ENCODE data around the gene TMEM59.
"Not testable (repeated sequence)": the region's sequence is repeated elsewhere in the genome, so short reads cannot be mapped to it uniquely, and the experiment has no call there.

TMEM59 gene

DNA sequence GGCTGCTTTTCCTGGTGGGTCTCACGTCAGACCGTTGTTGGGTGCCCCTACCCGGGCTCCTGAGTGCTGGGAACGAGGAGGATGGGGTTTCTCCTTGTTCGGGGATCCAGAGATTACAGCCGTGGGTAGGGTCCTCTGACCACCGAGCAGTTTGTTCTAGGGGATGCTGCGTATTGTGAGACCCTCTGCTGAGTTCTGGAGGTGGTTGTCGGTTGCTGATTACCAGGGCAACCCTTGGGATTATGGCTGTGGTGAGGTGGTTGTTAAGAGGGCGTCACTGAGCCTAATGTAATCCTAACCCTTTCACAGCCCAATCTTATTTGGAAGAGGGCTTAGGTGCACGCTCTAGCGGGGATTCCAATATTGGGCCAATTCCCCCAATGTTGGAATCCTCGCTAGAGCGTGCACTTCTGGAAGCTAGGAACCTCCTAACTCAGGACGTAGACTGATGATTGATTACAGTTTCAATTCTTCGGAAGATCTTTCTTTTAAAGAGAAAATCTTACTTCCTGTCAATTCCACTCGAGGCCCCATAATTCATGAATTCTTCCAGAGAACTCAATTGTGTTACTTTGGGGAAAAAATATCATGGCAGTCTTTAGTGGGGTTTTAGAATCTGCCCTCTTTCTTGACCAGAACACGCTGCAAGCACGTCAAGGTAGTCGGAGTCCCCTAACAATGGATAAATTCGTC is 887 bp upstream of the TMEM59 start:
- no peak for DNase-seq (ENCODE audit: low read depth in 3 of 3)

DNA sequence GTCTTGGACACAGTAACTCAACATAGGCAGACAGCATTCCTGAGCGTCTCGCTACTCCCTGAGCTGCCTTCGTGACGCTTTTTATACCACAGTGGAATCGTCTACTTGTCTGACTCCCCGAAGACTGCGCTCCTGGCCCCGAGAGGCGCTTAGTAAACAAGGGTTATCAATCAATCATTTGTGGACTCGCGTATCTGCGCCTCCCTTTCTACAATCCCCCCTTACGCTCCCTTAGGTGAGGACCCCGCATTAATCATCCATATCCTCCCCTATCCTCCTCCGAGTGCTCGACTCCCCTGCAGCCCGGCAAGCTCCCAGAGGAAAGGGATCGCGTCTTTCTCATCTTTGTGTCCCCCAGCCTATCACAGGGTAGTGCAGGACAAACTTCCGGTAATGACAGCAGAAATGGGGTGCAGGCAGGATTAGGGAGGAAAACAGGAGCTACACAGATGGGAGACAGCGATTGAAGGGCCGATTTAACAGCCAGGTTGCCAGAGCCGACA is 522 bp downstream of the TMEM59 start:
- peak; percentile 5 to 7 (median 6) for DNase-seq (ENCODE audit: low read depth in 3 of 3)

DNA sequence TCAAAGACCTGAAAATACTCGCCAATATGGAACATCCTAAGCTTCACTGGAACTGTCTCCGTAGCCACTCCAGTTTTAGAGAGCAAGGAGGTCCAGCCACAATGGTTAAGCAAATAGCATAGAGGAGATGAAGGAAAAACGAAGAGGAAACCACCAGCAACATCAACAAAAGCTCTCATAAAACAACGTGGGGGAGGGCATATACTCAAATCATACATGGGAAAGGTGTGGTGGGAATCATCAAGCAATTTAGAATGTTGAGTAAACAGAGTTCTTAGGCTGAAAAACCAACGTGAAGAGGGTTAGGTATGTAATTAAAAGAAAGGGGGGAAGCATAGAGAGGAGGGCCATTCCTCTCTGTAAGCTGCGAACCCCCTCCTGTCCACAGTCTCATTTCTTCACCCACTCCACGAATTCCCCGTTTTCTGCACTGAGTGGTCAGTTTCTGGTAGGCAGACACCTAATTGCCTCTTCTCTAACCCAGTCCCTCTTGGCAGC is 1.0 kb downstream of the TMEM59 start:
- DNase-seq (ENCODE audit: low read depth in 3 of 3) = no peak

DNA sequence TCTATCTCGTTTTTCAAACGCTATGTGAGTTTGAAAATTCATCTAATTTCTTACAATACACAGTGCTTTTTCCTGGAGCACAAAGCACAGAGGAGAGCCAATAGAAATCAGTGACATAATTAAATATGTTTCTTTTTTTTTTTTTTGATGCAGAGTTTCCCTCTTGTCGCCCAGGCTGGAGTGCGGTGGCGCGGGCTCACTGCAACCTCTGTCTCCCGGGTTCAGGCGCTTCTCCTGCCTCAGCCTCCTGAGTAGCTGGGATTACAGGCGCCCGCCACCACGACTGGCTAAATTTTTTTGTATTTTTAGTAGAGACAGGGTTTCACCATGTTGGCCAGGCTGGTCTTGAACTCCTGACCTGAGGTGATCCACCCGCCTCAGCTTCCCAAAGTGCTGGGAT is 2.6 kb downstream of the TMEM59 start:
- not testable (repeated sequence) for DNase-seq (ENCODE audit: low read depth in 3 of 3)

DNA sequence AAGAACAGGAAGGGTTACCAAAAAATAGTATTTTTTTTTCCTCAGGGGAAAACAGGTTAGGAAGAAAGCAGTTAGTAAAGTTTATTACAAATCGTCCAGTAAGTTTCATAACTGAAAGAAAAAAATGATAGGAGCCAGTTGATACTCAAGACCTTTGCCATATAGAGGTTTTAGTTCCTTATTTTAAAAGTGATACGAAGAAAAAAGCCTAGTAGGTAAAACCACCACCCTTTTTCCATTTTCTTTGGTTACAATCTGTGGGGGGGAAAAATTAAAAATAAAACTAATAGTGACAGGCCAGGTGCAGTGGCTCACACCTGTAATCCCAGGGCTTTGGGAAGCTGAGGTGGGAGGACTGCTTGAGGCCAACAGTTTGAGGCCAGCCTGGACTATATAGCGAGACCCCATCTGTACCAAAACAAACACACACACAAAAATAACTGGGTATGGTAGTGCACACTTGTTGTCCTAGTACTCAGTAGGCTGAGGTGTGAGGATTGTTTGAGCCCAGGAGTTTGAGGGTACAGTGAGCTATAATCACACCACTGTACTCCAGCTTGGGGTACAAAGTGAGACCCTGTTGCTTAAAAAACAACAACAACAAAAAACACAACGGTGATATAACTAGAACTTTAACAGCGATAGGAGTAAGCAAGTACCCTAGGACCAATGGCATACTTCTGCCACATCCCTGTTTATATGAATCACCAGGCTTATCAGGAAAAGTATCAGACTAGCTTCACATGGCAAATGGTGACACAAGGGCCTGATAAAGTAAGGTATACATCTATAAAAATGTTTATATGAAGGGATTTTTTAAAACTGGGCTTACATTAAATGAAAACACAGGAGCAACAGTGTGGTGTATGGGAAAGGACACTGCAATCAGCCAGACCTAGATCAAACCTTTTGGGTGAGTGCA is 5.4 kb downstream of the TMEM59 start:
- DNase-seq (ENCODE audit: low read depth in 3 of 3) = no peak

DNA sequence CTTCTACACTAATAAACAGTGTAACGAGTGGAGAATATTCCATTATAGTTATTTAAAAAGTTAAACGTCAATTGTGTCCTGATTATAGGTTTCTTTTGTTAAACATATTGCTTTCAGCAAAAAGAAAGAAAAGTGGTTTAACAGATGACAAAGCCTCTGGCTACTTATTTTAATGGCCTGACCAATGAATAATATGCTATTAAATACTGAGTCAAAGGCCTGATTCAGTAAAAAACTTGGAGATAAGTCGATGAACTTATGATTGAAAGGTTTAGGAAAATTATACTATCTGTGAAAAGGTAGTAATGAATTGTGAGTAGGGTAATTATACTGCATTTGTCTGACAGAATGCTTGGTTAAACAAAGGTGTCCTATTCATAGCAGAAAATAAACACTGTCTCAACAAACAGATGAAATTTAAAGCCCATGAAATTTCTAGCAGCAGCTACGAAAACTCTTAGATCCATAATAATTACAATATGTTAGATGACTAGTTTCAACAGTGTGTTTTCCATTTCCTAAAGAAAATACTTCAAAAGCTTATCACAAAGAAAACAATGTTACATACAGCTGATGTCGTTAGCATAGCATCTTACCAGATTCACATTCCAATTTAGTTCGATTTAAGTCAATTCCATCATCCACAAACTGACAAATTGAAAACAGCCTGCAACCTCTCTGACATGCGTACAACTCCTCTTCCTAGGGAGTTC is 6.2 kb downstream of the TMEM59 start:
- no peak for DNase-seq (ENCODE audit: low read depth in 3 of 3)

DNA sequence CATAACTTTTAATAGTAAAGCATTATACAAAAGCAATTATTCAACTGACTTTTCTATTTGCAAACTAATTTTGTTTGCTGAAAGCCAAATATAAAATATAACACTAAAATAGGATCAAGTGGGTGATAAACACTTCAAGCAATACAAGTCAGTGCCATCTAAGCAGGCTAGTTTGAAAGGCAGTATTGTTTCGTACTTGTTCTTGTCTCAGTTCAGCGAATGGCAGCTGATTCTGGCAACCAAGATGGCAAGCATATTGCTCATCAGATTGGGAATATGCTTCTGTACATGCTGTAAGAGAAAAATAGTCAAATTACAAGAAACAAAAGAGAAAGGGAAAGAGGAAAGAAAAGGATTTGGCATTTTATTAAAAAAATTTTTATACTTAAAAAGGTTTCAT is 7.5 kb downstream of the TMEM59 start:
- DNase-seq (ENCODE audit: low read depth in 3 of 3) = no peak

DNA sequence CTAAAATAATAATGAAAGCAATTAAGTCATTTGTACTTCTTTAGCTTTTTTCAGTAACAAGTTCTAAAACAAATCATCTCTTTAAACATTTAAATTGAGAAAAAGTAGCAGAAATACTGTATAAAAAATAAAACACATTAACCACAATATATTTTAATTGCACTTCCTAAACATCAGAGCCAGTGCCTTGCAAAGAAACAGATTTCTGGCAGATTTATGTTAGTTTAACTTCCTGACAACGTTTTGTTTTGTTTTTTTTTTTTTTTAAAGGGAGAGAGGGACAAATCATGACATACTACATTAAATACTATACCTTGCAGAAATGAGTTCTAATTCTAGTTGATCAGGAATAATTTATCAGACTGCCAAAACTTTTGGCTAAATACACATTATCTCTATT is 11.2 kb downstream of the TMEM59 start:
- no peak for DNase-seq (ENCODE audit: low read depth in 3 of 3)

DNA sequence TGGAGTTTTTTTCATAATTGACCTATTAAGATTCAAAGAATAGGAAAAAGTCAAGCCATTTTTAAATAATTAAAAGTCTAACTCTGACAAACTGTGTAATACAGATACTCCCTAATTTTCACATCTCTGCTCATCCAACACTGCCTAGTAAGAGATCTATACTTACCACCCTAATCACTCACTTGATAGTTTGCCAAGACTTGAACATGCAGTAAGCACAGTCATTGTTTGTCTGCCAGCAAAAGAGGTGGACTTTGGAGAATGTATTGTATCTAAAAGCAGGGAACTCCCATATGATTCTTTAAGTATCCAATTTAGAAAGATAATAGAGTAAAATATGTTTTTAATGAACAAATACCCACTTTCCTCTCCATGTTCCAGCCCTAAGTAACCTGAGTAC is 15.5 kb downstream of the TMEM59 start:
- DNase-seq (ENCODE audit: low read depth in 3 of 3) = no peak

DNA sequence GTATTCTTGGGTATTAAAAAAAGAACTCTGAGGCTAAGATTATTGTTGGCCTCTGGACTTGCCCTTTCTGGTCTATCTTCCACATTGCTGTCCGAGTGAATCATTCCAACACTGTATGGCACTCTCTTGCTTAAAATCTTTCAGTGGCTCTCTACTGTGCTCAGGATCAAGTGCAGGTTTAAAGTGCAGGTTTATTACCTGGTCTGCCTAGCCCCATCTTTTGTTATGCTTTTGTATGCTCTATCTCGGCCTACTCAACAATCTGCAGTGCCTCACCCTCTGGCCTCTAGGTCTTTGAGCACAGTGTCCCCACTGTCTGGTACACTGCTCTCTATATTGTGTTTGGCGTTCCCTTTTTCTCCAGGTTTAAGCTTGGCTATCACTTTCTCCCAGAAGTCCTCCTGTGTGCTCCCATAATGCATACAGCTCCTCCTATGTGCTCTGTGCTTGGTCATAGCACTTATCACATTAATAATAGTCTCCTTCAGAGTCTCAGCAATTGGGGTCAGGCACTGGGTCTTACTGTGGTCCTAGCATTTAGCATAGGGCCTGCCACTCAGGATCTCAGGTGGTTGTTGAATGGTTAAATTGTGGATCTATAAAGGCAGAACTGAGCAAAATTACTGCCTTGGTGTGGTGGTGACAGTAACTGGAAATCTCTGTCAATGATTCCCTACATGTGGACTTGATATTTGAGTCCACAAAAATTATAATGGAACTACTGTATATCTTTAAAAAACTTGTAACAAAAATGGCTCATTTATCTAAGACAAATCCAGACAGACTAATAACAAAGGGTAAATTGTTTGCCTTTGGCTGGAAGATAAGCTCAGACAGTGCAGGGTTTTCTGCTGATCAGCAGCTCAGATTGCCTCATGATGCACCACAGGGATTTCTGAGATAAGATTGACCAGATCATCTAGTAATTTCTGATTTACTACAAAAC is 24.4 kb downstream of the TMEM59 start:
- DNase-seq (ENCODE audit: low read depth in 3 of 3) = no peak

DNA sequence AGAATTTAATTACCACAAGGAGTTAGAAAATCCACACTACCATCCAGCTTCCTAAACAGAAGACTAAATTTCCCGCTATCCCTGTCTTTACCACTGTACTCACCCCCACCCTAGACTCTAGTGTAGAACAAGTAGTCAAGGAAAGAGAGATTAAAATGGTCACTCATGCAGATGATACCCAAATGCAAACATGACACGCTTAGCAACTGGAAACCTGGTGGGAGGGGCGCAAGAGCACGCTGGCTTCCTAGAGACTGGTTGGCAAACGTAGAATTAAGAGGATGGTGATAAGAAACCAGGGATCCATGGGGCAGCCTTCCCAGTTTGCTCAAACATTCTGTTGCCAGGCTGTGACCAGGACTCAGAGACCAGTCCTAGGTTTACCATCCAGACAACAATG is 25.2 kb downstream of the TMEM59 start:
- DNase-seq (ENCODE audit: low read depth in 3 of 3) = no peak

DNA sequence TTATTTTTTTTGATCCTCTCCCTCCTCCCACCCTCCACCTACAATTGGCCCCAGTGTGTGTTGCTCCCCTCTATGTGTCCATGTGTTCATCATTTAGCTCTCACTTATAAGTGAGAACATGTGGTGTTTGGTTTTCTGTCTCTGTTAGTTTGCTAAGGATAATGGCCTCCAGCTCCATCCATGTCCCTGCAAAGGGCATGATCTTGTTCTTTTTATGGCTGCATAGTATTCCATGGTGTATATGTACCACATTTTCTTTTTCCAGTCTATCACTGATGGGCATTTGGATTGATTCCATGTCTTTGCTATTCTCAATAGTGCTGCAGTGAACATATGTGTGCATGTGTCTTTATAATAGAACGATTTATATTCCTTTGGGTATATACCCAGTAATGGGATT is 28.2 kb downstream of the TMEM59 start:
- not testable (repeated sequence) for DNase-seq (ENCODE audit: low read depth in 3 of 3)

DNA sequence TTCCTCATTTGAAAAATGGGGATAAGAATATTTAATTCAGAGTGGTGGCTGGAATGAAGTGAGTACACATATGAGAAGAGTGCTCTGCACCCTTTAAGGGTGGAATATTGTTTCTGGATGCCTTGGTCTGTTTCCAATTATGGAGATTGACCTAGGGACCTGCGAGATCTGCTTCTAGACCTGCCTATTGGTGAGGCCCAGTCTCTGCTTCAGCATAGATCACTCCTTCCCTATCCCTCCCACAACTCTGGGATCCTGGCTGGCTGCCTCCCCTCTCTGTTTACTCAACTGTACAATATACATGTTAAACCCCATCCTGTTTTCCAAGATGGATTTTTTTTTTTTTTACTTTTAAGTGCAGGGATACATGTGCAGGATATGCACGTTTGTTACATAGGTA is 28.6 kb downstream of the TMEM59 start:
- no peak for DNase-seq (ENCODE audit: low read depth in 3 of 3)

DNA sequence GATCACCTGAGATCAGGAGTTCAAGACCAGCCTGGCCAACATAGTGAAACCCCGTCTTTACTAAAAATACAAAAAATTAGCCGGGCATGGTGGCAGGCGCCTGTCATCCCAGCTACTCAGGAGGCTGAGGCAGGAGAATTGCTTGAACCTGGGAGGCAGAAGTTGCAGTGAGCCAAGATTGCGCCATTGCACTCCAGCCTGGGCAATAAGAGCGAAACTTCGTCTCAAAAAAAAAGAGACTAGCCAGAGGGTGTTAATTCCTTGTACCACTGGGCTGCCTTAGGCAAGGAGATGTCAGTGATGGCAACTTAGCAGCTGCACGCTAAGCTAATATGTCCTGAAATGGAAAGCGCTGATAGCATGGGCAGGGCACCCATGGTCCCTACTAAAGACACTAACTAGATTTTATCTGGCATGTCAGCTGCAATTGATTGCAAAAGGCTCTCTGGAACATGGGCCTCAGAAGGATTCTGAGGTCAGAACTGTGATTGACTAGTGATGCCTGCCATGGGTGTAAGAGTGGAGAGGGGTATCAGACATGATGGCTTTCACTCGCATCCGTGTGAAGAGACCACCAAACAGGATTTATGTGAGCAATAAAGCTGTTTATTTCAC is 33.3 kb downstream of the TMEM59 start:
- not testable (repeated sequence) for DNase-seq (ENCODE audit: low read depth in 3 of 3)

DNA sequence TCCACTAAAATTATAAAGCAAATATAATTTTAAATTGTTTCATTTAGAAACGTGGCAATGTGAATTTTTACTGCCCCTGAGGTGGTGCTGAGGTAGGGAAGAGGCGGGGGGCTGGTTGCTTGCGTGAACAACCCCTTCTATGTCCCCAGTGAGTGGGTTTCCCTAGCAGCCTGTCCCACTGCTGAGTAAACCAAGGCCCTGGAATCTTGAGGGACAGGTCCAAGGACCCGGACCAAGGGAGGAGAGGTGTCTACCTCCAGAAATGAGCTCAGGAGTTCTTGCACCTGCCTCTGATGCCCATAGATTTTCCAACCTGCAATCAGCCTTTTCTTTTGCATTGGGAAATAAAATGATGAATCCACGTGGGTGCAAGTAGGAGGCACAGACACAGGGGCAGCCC is 34.4 kb downstream of the TMEM59 start:
- DNase-seq (ENCODE audit: low read depth in 3 of 3) = no peak

DNA sequence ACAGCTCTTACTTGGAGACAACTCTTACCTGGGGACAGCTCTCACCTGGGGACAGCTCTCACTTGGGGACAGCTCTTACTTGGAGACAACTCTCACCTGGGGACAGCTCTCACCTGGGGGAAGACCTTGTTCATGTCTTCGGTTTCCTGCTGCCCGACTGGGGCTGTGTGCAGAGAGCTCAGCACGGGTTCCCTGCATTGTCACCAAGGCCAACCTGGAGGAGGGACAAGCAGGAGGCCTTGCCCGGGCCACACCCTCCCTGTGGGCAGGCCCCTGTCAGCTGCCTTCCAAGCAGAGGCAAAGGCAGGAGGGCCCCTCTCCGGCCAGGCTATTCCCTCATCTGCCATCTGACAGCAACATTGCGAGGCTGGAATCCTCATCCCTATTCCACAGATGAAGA is 35.0 kb downstream of the TMEM59 start, which contains the start of gene LDLRAD1:
Gene LDLRAD1, minus strand, starts transcription at position 208 of the 400 bp plus-strand sequence. Its CDS starts 74 bp downstream, at position 134.
- DNase-seq (ENCODE audit: low read depth in 3 of 3) = no peak

DNA sequence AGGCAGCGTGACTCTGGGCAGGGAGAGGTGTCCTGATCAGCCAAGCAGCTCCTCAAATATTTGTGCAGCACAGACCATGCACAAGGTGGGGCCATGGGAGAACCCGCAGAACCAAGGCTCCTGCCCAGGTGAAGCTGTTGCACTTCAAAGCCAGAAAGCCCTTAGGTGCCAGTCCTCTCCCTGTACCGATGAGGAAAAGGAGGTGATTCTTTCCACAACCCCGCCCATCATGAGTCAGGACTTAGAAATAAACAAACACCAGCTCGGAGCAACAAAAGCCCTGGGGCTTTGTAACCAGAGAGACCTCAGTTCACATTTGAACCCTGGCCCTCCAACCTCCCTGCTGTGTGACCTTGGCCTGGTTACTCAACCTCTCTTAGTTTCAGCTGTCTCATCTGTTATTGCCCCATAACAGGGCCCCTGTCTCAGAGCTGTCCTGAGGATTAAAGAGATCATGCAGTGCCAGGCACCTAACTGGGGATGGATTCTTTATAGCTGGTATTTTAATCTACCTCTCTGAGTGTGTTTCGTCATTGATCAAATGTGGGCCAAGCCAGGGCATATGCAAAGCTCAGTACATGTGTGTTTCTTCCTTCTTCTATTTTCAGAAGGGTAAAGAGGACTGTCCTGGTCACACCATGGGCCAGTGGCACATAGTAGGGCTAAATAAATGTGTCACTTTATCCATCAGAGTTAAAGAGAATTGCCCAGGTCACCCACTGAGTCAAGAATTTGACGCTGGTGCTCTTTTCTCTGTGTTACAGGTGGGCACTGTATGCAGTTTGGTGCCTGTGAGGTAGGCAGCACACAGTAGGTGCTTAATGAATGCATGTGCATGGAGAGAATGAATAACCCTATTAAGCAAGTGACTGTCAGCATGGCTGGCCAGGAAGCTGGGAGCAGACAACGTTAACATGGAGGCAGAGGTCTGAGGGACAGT is 36.4 kb downstream of the TMEM59 start:
- no peak for DNase-seq (ENCODE audit: low read depth in 3 of 3)

DNA sequence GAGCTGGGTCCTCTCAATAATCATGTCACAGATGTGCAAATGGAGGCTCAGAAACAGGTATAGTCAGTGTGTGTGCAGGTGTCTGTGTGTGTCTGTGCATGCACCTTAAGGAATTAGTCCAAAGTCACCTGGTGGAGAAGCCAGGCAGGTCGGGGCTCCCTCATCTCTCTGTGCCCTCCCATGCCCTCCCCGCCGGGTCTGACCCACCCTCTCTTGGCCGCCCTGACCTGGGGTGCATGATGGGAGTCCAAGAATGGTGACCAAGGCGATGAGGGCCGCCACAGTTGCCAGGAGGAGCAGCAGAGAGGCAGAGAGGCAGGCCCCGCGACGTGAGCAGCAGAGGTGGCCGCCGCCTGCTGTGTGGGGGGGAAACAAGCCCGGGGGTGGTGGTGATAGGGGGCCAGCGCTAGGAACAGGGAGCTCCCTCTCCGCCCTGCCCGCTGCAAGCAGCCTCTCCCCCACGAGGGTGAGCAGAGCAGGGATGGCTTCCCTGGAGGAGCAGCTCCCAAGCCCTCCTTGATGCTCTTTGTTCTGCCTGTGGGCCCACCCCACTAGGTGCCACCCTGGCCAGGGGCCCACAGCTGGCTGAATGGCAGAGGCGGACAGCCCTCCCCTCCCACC is 38.9 kb downstream of the TMEM59 start:
- no peak for DNase-seq (ENCODE audit: low read depth in 3 of 3)

Measured in stimulated activated CD4-positive, alpha-beta T cell treated with anti-CD3 and anti-CD28 coated beads, TNF-alpha, amount 100 ng/mL, for 24 hours (primary cell).